GM18519 (cell line): Measurements from ENCODE around the gene KLHL12.

ENCODE experiments used
- ATAC-seq: cut with Tn5 transposase; IDR thresholded peaks from one replicate; pipeline ENCODE4 v1.9.1; 2021; ENCODE audit warnings: mild to moderate bottlenecking, moderate library complexity; ENCODE audit not compliant: unreplicated experiment, low FRiP score

The KLHL12 gene

DNA sequence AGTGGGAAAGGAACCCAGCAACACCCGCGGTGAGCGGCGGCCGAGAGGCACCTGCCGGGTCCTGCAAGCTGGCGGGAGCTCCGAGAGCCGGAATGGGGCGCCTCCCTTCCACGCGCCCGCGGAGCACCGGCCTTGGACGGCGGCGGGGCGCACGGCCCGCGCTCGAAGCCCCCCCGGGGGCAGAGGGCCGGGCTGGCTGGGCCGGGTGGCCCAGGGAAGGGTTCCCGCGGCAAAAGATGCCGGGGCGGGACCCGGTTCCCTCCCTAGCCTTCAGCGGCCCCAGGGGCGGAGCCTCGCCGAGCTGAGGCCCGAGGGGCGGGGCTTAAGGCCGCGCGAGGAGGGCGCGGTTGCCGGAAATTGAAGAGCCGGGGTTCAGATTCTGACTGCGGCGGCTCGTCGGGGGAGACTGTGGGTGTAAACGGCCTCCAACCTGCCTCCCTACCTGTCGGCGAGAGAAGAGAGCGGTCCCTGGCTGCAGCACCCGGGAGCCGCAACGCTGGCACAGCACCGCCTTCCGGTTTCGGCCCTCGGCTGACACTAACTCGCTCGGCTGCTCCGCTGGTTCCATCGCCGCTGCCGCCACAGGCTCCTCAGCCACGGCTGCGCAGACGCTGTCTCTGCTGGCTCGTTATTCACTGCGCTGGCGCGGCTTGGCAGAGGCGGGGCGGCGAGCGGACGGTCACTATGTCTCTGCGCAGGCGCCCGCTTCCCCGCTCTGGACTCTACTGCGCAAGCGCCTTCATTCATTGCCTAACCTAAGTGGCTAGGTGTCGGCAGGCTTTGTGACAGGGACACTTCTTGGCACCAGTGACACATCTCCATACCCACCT lies 38.3 kb downstream of the KLHL12 start, which contains the start of gene RABIF:
Gene RABIF (minus strand): TSS at position 619 of the 830 bp plus-strand sequence. CDS start 51 bp downstream, at position 568.
- peak; percentile 73 for ATAC-seq

DNA sequence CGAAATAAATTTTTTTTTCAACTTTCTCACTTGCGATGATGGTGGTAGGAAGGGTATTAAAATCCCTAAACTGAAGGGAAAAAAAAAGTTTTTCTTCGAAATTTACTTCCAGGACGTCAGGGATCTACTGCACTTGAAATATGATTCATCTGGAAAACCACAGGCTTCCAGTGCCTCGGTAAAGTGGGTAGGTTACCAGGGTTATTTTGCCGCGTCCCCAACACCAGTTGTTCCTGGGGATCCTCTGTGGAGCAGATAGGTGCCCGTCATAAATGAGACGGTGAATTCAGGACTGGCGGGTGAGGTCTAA lies 38.9 kb downstream of the KLHL12 start:
- ATAC-seq = no peak

DNA sequence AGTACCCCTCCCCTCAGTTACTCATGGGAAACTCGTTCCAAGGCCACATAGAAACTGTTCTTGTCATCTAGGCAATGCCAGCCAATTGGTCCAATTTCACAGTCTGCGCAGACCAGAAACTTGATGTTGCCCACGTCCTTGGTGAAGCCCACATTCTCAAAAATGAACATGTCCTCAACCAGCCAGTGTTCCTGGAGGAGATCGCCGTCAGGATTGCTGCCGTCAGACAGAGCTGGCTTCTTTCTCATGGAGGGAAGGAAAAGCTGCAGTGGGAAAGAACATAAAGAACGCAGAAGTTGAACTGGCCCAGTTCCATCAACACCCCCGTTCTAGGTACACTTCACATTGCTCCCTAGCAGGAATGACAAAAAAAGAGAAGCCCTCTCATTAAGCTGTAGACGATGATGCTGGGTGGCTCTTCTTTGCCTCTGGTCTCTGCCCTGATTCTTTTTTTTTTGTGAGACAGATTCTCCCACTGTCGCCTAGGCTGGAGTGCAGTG lies 46.0 kb downstream of the KLHL12 start:
- ATAC-seq = no peak

DNA sequence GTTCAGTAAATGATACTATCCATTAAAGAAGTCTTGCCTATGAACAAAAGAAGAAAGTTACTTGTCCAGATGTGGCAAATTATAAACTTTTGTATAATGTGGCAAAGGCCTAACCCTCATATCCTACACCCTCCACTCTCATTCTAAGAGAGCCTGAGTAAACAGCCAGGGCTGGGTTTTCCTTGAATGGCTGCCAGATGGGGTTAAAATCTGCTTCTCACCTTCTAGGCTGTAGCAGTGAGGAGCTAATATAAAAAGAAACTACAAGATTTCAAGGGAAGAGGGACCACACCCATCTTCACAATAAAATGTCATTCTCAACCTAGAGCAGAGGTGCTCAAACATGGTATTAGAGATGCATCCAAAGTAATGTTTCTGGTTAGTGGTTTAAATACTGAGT lies 47.0 kb downstream of the KLHL12 start:
- ATAC-seq = no peak

DNA sequence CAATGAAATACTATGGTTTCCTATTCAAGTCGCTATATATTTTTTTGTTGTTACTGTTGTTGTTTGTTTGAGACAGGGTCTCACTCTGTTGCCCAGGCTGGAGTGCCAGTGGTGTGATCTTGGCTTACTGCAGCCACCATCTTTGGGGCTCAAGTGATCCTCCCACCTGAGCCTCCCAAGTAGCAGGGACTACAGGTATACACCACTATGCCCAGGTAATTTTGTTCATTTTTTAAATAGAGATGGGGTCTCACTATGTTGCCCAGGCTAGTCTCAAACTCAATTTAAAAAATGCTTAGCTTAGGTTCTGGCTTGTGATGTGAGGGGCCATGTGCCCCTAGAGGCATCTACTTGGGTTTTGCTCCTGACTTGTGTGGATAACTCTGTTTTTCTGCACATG lies 47.9 kb downstream of the KLHL12 start:
- no peak for ATAC-seq

- no peak for ATAC-seq
These were observed 54.0 kb downstream of the KLHL12 start for GRCh38 chr1:202873026-202873425.

GRCh38 chr1:202871367-202871766 lies 55.7 kb downstream of the KLHL12 start:
- ATAC-seq = no peak

DNA sequence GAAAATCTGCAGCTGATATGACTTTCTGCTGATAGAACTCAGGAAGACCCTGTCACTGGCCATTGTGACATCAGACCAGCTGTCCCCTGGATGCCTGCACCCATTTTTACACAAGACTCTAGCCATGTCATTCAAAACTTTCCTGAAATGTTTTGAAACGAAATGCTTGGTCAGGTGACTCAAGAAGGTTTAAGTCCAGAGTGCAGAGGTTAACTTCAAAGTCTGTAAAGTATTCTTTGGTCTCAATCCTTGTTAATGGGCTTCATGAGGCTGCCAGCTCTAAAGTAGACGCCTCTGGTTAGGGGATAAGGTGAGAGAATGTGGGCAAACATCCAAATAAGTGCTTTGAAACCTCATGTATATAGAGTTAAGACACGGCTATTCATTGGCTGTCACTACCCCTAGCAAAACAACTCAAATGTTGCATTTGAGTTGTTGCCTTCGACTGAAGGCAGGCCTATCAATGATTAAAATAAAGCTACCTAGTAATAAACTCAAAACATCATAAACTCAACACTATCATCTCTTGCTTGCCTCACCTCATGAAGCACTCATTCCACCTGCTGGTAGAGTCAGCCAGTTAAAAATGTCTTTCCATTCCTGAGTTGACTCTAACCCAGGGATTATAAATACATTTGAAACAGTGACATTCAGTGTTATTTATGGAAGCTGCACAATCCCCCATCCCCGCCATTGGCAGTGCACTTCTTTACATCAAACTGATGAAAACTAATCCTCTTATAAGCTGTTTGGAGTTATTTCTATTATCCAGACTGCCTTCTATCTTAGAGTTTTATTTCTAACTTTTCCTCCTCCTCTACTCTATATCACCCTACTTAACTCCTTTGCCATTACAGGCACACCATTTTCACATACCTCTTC lies 64.1 kb downstream of the KLHL12 start:
- no peak for ATAC-seq

DNA sequence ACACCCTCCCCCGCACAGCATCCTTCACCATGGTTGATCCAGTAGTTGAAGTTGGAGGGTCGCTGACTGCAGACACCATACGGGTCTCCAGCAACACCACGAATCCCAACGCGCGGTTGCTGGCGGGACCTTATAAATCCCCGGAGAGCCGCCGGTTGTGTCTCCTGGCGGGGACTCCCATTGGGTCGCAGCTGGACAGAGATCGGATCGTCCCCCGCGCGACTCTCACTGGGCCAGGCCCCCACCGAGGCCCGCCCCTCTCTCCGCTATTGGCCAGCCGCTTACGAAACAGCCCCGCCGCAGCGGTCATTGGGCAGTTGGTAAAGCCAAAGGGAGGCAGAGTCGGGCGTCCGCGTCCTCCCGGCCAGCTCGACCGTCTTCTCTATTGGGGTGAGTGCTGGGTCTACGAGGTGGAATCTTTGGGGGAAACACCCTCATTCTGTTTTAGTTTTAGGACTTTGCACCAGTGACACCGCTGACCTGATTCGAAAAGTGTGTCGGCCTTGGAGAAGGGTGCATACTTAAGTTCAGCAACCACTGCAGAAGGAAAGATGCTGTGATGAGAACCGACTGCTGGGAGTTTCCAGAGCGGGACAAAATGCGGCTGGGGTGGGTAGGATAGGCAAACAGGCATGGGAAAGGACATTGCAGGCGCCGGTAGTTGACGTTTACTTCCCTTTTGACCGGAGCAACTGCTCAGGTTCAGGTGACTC lies 65.5 kb downstream of the KLHL12 start:
- peak; percentile 56 for ATAC-seq

GRCh38 chr1:202860744-202861419 lies 66.2 kb downstream of the KLHL12 start:
- no peak for ATAC-seq

- ATAC-seq = no peak
These were observed 68.1 kb downstream of the KLHL12 start for GRCh38 chr1:202858789-202859414.

GRCh38 chr1:202858331-202858730 lies 68.7 kb downstream of the KLHL12 start:
- ATAC-seq = no peak

GRCh38 chr1:202857136-202857610 lies 69.9 kb downstream of the KLHL12 start:
- no peak for ATAC-seq

- ATAC-seq = no peak
These were observed 71.0 kb downstream of the KLHL12 start for GRCh38 chr1:202856014-202856413.

DNA sequence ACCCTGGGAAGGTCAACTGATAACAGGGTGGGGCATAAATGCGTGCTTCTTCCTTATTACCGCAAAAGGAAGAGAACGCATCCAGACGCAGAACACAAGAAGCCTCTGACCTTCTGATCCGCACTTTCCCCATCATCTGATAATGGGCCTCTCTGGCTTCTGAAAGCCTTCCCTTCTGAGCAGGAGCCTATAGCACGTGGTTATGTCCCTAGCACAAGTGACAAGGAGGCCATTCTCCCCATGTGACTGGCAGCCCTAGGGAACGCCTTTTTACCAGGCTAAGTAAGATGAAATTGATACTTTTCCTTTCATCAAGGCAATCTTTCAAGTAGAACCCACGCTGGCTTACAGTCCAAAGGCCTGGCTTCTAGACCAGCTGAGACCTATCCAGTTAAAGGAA lies 72.2 kb downstream of the KLHL12 start:
- ATAC-seq = no peak

DNA sequence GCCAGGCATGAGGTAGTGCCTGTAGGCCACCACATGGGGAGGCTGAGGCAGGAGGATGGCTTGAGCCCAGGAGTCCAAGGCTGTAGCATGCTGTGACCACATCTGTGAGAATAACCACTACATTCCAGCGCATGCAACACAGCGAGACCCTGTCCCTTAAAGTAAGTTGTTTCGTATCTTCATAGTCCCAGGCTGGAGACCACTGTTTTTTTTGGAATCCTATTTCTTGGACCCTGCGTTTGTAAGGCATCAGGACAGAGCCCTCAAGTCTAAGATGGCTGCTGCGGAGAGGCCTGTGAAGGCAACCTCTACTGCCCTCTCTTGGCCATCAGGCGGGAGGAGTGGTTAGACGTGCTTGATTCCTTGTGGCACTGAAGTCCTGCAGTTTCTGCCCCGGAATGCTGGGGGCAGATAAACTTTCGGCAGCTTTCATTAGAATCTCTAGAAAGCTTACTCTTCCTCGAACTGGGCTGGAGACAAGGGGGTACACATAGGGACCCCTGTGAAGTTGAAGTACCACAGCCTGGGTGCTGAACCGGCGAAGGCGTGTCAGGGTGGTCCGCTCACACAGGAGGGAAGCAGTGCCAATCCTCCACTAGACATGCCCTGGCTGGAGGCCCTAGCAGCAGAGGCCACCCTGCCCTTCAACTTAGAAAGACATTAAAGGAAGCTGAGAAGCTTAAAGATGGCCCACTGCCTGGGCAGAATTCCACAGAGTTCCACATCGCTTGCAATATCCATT lies 74.7 kb downstream of the KLHL12 start:
- no peak for ATAC-seq

DNA sequence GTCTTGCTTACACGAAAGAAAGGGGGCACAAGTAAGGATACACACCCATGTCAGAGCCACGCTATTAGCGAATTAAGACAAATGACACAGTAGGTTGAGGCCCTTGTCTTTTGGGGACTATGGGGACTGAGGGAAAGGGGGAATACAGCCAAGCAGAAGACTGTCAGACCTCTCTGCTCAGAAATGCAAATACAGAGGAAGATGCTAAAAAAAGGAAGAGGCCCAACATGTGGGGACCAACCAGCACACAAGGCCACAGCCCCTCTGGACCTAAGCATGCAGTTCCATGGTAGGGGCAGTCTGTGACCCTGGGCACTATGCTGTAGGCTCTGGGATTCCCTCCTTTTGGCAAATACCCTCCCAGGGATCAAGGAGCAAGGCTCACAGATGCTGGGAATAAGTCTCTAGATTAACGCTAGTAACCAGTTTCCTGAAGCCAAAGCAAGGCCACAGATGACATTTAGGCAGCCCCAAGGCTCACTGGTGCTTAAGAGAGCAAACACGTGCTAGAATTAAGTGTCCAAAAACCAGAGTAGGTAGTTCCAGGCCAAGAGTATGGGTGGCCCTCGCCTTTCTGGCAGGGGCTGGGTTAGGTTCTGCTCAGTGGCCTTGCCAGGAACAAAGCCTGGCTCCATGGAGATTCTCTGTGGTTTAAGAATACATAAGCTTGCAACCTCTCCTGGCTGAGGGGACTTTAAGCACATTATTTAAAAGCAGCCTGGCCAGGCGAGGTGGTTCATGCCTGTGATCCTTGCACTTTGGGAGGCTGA lies 76.3 kb downstream of the KLHL12 start:
- ATAC-seq = no peak

DNA sequence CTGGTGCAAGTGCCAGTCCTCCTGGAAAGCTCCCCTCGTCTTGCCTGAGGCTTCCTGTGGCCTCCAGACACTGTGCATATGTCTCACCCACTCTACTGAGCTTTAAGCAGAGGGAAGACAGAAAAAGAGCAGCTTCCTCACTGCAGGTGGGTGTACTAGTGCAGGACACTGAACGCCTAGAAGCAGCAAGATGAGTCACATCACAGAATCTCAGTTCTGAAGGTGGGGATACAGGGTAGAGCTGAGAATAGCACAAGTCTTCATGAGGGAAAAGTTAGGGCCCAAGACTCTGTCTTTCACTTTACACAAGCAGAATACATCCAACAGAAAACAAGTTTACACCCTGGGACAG lies 78.9 kb downstream of the KLHL12 start:
- peak; percentile 84 for ATAC-seq
